Hepatocyte (in vitro differentiated cells): ENCODE measurements around the gene CAT. TPM values are rescaled to one million over a fixed set of nuclear protein-coding genes. Genes with fewer than 3 reads are reported as not detected.
A peak's percentile ranks its signal among the peaks of the same experiment; 100 is the strongest.

Experiments used
- DNase-seq: peaks from one replicate; pipeline ENCODE4 v3.0.0-alpha.2; 2016; ENCODE audit warnings: low spot score
- H2AFZ ChIP-seq: fragments of 200-600 bp; sonication (generic); 2 replicates; pipeline ENCODE4 v1.6.0; 2016; ENCODE audit warnings: antibody characterized with exemption, mild to moderate bottlenecking
- H3K27ac ChIP-seq: fragments of 200-600 bp; sonication (generic); 2 replicates; pipeline ENCODE4 v1.5.1; 2016; ENCODE audit warnings: mild to moderate bottlenecking
- H3K27me3 ChIP-seq: fragments of 200-600 bp; sonication (generic); 2 replicates; pipeline ENCODE4 v1.6.1; 2016
- H3K36me3 ChIP-seq: fragments of 200-600 bp; sonication (generic); replicated peaks from 2 replicates; pipeline ENCODE4 v1.5.1; 2016; ENCODE audit warnings: low read depth; ENCODE audit not compliant: insufficient read depth
- H3K4me1 ChIP-seq: fragments of 200-600 bp; sonication (generic); 2 replicates; pipeline ENCODE4 v1.5.1; 2016; ENCODE audit warnings: mild to moderate bottlenecking, moderate library complexity; ENCODE audit not compliant: insufficient read depth
- H3K4me2 ChIP-seq: fragments of 200-600 bp; sonication (generic); 2 replicates; pipeline ENCODE4 v1.6.0; 2016
- H3K4me3 ChIP-seq: fragments of 200-600 bp; sonication (generic); 2 replicates; pipeline ENCODE4 v1.5.1; 2016; ENCODE audit warnings: mild to moderate bottlenecking
- H3K79me2 ChIP-seq: fragments of 200-600 bp; sonication (generic); 2 replicates; pipeline ENCODE4 v1.6.0; 2017; ENCODE audit warnings: mild to moderate bottlenecking
- H3K9me2 ChIP-seq: fragments of 200-600 bp; sonication (generic); replicated peaks from 2 replicates; pipeline ENCODE4 v1.6.0; 2017; ENCODE audit warnings: mild to moderate bottlenecking; ENCODE audit not compliant: insufficient read depth
- H3K9me3 ChIP-seq: fragments of 200-600 bp; sonication (generic); 2 replicates; pipeline ENCODE4 v1.5.1; 2016; ENCODE audit warnings: low read depth, mild to moderate bottlenecking
- H4K20me1 ChIP-seq: fragments of 200-600 bp; sonication (generic); 2 replicates; pipeline ENCODE4 v1.6.0; 2016; ENCODE audit warnings: mild to moderate bottlenecking; ENCODE audit not compliant: insufficient read depth, poor library complexity, severe bottlenecking
- EZH2 ChIP-seq: fragments of 200-600 bp; sonication (generic); IDR thresholded peaks from 2 replicates; pipeline ENCODE4 v1.6.1; 2016; ENCODE audit warnings: antibody characterized with exemption, mild to moderate bottlenecking, borderline replicate concordance
- EZH2phosphoT487 ChIP-seq: fragments of 200-600 bp; sonication (generic); IDR thresholded peaks from one replicate; pipeline ENCODE4 v1.6.1; 2018; ENCODE audit warnings: antibody characterized with exemption, mild to moderate bottlenecking, low read depth, moderate library complexity; ENCODE audit not compliant: unreplicated experiment, severe bottlenecking
- WGBS: methylation state at CpG from one replicate; pipeline ENCODE4 v1.1.6; 2016; ENCODE audit warnings: low lambda C conversion rate; ENCODE audit errors: missing lambda C conversion rate; 5-methylcytosine and 5-hydroxymethylcytosine counted together
- polyA plus RNA-seq: library from polyadenylated mRNA; unstranded; fragments of >200 nt; fragmentation: Nextera tagmentation; extraction: Ambion mirVana; gene quantifications from 2 replicates; pipeline ENCODE4 v1.2.1, GENCODE V29; 2016
- total RNA-seq: library from RNA; depleted of rRNA; stranded (reverse); fragments of >200 nt; gene quantifications from 2 replicates; pipeline ENCODE4 v1.2.3, GENCODE V29; 2014
- TF ChIP-seq, protein P1 (sequence below): fragments of 200-600 bp; sonication (generic); IDR thresholded peaks from 2 replicates; pipeline ENCODE4 v1.5.1; 2016; ENCODE audit warnings: antibody characterized with exemption, mild to moderate bottlenecking; ENCODE audit not compliant: poor library complexity

The CAT gene
- total and polyA plus RNA-seq, 2 experiments from 2014 or later, result 0.47 TPM; not detected in 1

GRCh38 chr11:34466802-34467488, 28.2 kb downstream of the CAT start:
- Histone ChIP-seq H3K27me3 (no peaks in the 10 kb centered on the region), H3K79me2 (no peaks in the 10 kb centered on the region), H3K27ac (no peak overlapping the region), H3K4me2 (no peak overlapping the region), H2AFZ (no peak overlapping the region), H4K20me1 (no peaks in the 10 kb centered on the region), H3K4me3 (no peak overlapping the region), H3K9me2 (no peaks in the 10 kb centered on the region), H3K9me3 (no peaks in the 10 kb centered on the region), H3K36me3 (no peaks in the 10 kb centered on the region), H3K4me1 (no peaks in the 10 kb centered on the region)
- DNase-seq, result no peak
- TF ChIP-seq EZH2 (no peak), EZH2phosphoT487 (no peak)
- TF ChIP-seq, protein P1, sequence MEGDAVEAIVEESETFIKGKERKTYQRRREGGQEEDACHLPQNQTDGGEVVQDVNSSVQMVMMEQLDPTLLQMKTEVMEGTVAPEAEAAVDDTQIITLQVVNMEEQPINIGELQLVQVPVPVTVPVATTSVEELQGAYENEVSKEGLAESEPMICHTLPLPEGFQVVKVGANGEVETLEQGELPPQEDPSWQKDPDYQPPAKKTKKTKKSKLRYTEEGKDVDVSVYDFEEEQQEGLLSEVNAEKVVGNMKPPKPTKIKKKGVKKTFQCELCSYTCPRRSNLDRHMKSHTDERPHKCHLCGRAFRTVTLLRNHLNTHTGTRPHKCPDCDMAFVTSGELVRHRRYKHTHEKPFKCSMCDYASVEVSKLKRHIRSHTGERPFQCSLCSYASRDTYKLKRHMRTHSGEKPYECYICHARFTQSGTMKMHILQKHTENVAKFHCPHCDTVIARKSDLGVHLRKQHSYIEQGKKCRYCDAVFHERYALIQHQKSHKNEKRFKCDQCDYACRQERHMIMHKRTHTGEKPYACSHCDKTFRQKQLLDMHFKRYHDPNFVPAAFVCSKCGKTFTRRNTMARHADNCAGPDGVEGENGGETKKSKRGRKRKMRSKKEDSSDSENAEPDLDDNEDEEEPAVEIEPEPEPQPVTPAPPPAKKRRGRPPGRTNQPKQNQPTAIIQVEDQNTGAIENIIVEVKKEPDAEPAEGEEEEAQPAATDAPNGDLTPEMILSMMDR, result no peak
- WGBS, result 95% methylated on average over 3 of the region's 3 CpGs

GRCh38 chr11:34468209-34468841, 29.6 kb downstream of the CAT start:
- Histone ChIP-seq H2AFZ (no peak overlapping the region), H3K4me1 (no peaks in the 10 kb centered on the region), H3K9me2 (no peaks in the 10 kb centered on the region), H3K36me3 (no peaks in the 10 kb centered on the region), H3K27me3 (no peaks in the 10 kb centered on the region), H3K79me2 (no peaks in the 10 kb centered on the region), H3K27ac (no peak overlapping the region), H3K9me3 (no peaks in the 10 kb centered on the region), H4K20me1 (no peaks in the 10 kb centered on the region), H3K4me2 (no peak overlapping the region), H3K4me3 (no peak overlapping the region)
- 50% methylated on average over 8 of the region's 8 CpGs for WGBS
- TF ChIP-seq EZH2, result no peak
- TF ChIP-seq, protein P1, result peak; percentile 63
- DNase-seq, result peak; percentile 61

DNA sequence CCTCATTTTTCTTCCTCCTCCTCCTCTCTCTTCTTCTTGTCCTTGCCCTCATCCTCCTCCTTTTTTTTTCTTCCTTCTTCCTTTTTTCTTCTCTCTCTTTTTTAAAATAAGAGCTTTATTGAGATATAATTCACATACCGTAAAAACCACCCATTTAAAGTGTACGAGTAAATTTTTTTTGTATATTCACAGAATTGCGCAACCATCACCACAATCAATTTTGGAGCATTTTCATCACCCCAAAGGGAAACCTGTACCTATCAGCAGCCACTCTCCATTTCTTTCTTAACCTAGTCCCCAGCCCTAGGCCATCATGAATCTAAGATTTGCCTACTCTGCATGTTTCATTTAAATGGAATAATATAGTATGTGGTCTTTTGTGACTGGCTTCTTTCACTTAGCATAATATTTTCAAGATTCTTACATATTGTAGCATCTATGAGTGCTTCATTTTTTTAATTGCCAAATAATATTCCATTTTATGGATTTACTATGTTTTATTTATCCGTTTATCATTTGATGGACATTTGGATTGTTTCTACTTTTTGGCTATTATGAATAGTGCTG, 35.0 kb downstream of the CAT start:
- no peak overlapping the region for H3K4me2 ChIP-seq
- no peak overlapping the region for H2AFZ ChIP-seq
- no peaks in the 10 kb centered on the region for H3K27me3 ChIP-seq
- no peaks in the 10 kb centered on the region for H3K9me2 ChIP-seq
- no peaks in the 10 kb centered on the region for H3K36me3 ChIP-seq
- H3K4me3 ChIP-seq, result no peak overlapping the region
- H3K27ac ChIP-seq, result no peak overlapping the region
- TF ChIP-seq, protein P1, result no peak
- TF ChIP-seq EZH2phosphoT487 (no peak), EZH2 (no peak)
- no peak for DNase-seq
- 90% methylated on average over 4 of the region's 4 CpGs for WGBS
- no peaks in the 10 kb centered on the region for H4K20me1 ChIP-seq
- H3K79me2 ChIP-seq, result no peaks in the 10 kb centered on the region
- H3K4me1 ChIP-seq, result no peaks in the 10 kb centered on the region
- H3K9me3 ChIP-seq, result no peaks in the 10 kb centered on the region
